Liver (tissue), 9 donors: ENCODE data around the gene EIF3K. TPM values are rescaled to one million over a fixed set of nuclear protein-coding genes. Genes with fewer than 3 reads are reported as not detected.

Experiments
- DNase-seq: peaks from one replicate; pipeline ENCODE4 v3.0.0-alpha.2; 2017; ENCODE audit warnings: low spot score
- H3K27ac ChIP-seq, 2 donors: one replicate each; pipeline ENCODE4 v1.7.0; 2013; ENCODE audit warnings: inconsistent platforms in 2 of 2, low read length in 2 of 2, control low read depth in 1 of 2, low read depth in 1 of 2, mild to moderate bottlenecking in 1 of 2
- H3K27me3 ChIP-seq, 4 donors: one replicate each; pipeline versions ENCODE4 v1.6.1 to v1.7.0; 2013; ENCODE audit warnings: low read length in 3 of 4, inconsistent platforms in 1 of 4, mild to moderate bottlenecking in 1 of 4, moderate library complexity in 1 of 4; ENCODE audit not compliant: control insufficient read depth in 4 of 4, insufficient read depth in 4 of 4
- H3K36me3 ChIP-seq, 4 donors: one replicate each; pipeline versions ENCODE4 v1.6.1 to v1.7.0; 2013; ENCODE audit warnings: low read length in 3 of 4, mild to moderate bottlenecking in 3 of 4, low read depth in 1 of 4, moderate library complexity in 1 of 4; ENCODE audit not compliant: control insufficient read depth in 4 of 4, insufficient read depth in 3 of 4
- H3K4me1 ChIP-seq, 4 donors: one replicate each; pipeline versions ENCODE4 v1.6.1 to v1.7.0; 2013; ENCODE audit warnings: low read length in 3 of 4, mild to moderate bottlenecking in 3 of 4, moderate library complexity in 1 of 4; ENCODE audit not compliant: control insufficient read depth in 4 of 4, insufficient read depth in 4 of 4
- H3K4me3 ChIP-seq, 3 donors: one replicate each; pipeline versions ENCODE4 v1.6.1 to v1.7.0; 2013; ENCODE audit warnings: low read length in 3 of 3, control low read depth in 1 of 3, low read depth in 1 of 3, mild to moderate bottlenecking in 1 of 3
- H3K9ac ChIP-seq, 2 donors: one replicate each; pipeline ENCODE4 v1.7.0; 2013; ENCODE audit warnings: low read length in 2 of 2, mild to moderate bottlenecking in 2 of 2, moderate library complexity in 2 of 2, control low read depth in 1 of 2, low read depth in 1 of 2
- H3K9me3 ChIP-seq, 4 donors: one replicate each; pipeline versions ENCODE4 v1.6.1 to v1.7.0; 2013; ENCODE audit warnings: low read length in 3 of 4; ENCODE audit not compliant: control insufficient read depth in 4 of 4
- ATF3 ChIP-seq: IDR thresholded peaks from 2 replicates; pipeline ENCODE4 v1.6.1; 2016; ENCODE audit warnings: antibody characterized with exemption
- CTCF ChIP-seq: fragments of 150-350 bp; IDR thresholded peaks from 2 replicates; pipeline ENCODE4 v1.5.1; 2017; ENCODE audit warnings: improper control_type of control experiment, low read depth, low read length; ENCODE audit not compliant: missing input control
- EGR1 ChIP-seq, 2 donors: IDR thresholded peaks; 2 replicates each; pipeline ENCODE4 v1.6.1; 2016 to 2018; ENCODE audit warnings: antibody characterized with exemption in 2 of 2, low read depth in 2 of 2
- FOXA1 ChIP-seq: IDR thresholded peaks from 2 replicates; pipeline ENCODE4 v1.6.1; 2016; ENCODE audit warnings: antibody characterized with exemption
- FOXA2 ChIP-seq: IDR thresholded peaks from 2 replicates; pipeline ENCODE4 v1.6.1; 2016; ENCODE audit warnings: antibody characterized with exemption
- HNF4A ChIP-seq, 2 donors: conservative IDR thresholded peaks; 2 replicates each; pipeline ENCODE4 v1.6.1; 2016; ENCODE audit warnings: antibody characterized with exemption in 2 of 2, mild to moderate bottlenecking in 2 of 2
- JUND ChIP-seq, 2 donors: IDR thresholded peaks; 2 replicates each; pipeline ENCODE4 v1.6.1; 2016; ENCODE audit warnings: antibody characterized with exemption in 2 of 2
- MAX ChIP-seq: IDR thresholded peaks from 2 replicates; pipeline ENCODE4 v1.6.1; 2016; ENCODE audit warnings: antibody characterized with exemption
- RAD21 ChIP-seq, 2 donors: IDR thresholded peaks; 2 replicates each; pipeline ENCODE4 v1.6.1; 2016; ENCODE audit warnings: antibody characterized with exemption in 2 of 2, mild to moderate bottlenecking in 2 of 2
- REST ChIP-seq: IDR thresholded peaks from 2 replicates; pipeline ENCODE4 v1.6.1; 2016; ENCODE audit warnings: antibody characterized with exemption, mild to moderate bottlenecking
- RXRA ChIP-seq, 2 donors: IDR thresholded peaks; 2 replicates each; pipeline ENCODE4 v1.6.1; 2017 to 2018; ENCODE audit warnings: antibody characterized with exemption in 2 of 2, mild to moderate bottlenecking in 1 of 2
- SP1 ChIP-seq: IDR thresholded peaks from 2 replicates; pipeline ENCODE4 v1.6.1; 2018; ENCODE audit warnings: antibody characterized with exemption, mild to moderate bottlenecking
- TAF1 ChIP-seq: conservative IDR thresholded peaks from 2 replicates; pipeline ENCODE4 v1.6.1; 2016; ENCODE audit warnings: antibody characterized with exemption, mild to moderate bottlenecking
- YY1 ChIP-seq: IDR thresholded peaks from 2 replicates; pipeline ENCODE4 v1.6.1; 2016; ENCODE audit warnings: antibody characterized with exemption, mild to moderate bottlenecking
- ZBTB33 ChIP-seq: IDR thresholded peaks from 2 replicates; pipeline ENCODE4 v1.6.1; 2016; ENCODE audit warnings: antibody characterized with exemption
- WGBS: extraction: QIAGEN DNeasy Blood & Tissue Kit; methylation state at CpG from one replicate; pipeline ENCODE4 v1.1.7; 2013; 5-methylcytosine and 5-hydroxymethylcytosine counted together
- polyA plus RNA-seq, 2 donors: library from polyadenylated mRNA; stranded (reverse) in 1 of 2; unstranded in 1 of 2; fragments of 200-250 nt in 1 of 2; fragments of >200 nt in 1 of 2; fragmentation: Nextera tagmentation in 1 of 2; extraction: Ambion mirVana in 1 of 2; gene quantifications; one replicate each; pipeline versions ENCODE4 v1.2.1 to v1.2.3, GENCODE V29; 2013 to 2015
- total RNA-seq, 2 donors: library from RNA; depleted of rRNA; stranded (reverse); fragments of >200 nt; gene quantifications; one replicate each; pipeline ENCODE4 v1.2.3, GENCODE V29; 2014
- donor health status: healthy.
- donor health status: healthy.
- donor health status: healthy.
- donor health status: healthy.
- donor health status: healthy.

EIF3K gene
- total and polyA plus RNA-seq, 4 donors = 118 to 240 (median 151) TPM

- Histone ChIP-seq H3K4me3 (peak overlapping the region; percentile 71 to 100 (median 96)), H3K27ac (peak overlapping the region; percentile 60 to 83), H3K9me3 (no peaks in the 10 kb centered on the region), H3K36me3 (peaks cover 8 to 36% (median 24%) of the 10 kb centered on the region in 4 donors), H3K9ac (peak overlapping the region; percentile 84 to 96), H3K4me1 (peaks cover 2 to 20% (median 15%) of the 10 kb centered on the region in 4 donors), H3K27me3 (no peaks in the 10 kb centered on the region)
- WGBS = 16% methylated on average over 21 of the region's 21 CpGs
- DNase-seq = no peak
- no peak for TF ChIP-seq TAF1
Observed at GRCh38 chr19:38619361-38620174, 580 bp downstream of the EIF3K start.

- no peak for DNase-seq
- Histone ChIP-seq H3K9ac (no peak overlapping the region), H3K4me1 (peaks cover 0 to 6% (median 5%) of the 10 kb centered on the region in 4 donors), H3K36me3 (peaks cover 22 to 73% (median 49%) of the 10 kb centered on the region in 4 donors), H3K27ac (no peak overlapping the region), H3K4me3 (no peak overlapping the region), H3K9me3 (no peaks in the 10 kb centered on the region), H3K27me3 (no peaks in the 10 kb centered on the region)
- no peak for TF ChIP-seq CTCF
- no peak for TF ChIP-seq ATF3
- TF ChIP-seq HNF4A (conservative IDR thresholded peaks at IDR 0.05) = no peak
- TF ChIP-seq JUND (IDR thresholded peaks at IDR 0.05) = no peak
- no peak for TF ChIP-seq TAF1
- no peak for TF ChIP-seq ZBTB33
- no peak for TF ChIP-seq FOXA2
- no peak for TF ChIP-seq SP1
- TF ChIP-seq YY1 = no peak
- no peak for TF ChIP-seq FOXA1
- no peak for TF ChIP-seq EGR1 (IDR thresholded peaks at IDR 0.05; ENCODE audit: low read depth in 2 of 2)
- no peak for TF ChIP-seq MAX
- TF ChIP-seq RAD21 (IDR thresholded peaks at IDR 0.05) = no peak
- TF ChIP-seq RXRA (IDR thresholded peaks at IDR 0.05) = no peak
- TF ChIP-seq REST = no peak
- 95% methylated on average over 3 of the region's 3 CpGs for WGBS
Observed at GRCh38 chr19:38624822-38625221, 5.8 kb downstream of the EIF3K start.
